Astrocyte (in vitro differentiated cells and primary cell): ENCODE results near the gene BATF3. TPM values are rescaled to one million over a fixed set of nuclear protein-coding genes. Genes with fewer than 3 reads are reported as not detected.

ENCODE experiments used
- DNase-seq: peaks from one replicate; pipeline ENCODE4 v3.0.0-alpha.2; 2010; ENCODE audit warnings: low read depth
- FAIRE-seq: peaks from 2 replicates; lab custom pipeline; 2011; peaks lifted over from hg19 to GRCh38; lab: Jason Lieb, UNC
- H2AFZ ChIP-seq: 2 replicates; pipeline ENCODE4 v1.6.0; 2012; ENCODE audit warnings: low read depth, low read length, inconsistent platforms
- H3K27ac ChIP-seq: 2 replicates; pipeline ENCODE4 v1.5.1; 2011; ENCODE audit warnings: low read depth, low read length, inconsistent platforms
- H3K27me3 ChIP-seq: 2 replicates; pipeline ENCODE4 v1.6.0; 2011; ENCODE audit warnings: low read length, inconsistent platforms; ENCODE audit not compliant: insufficient read depth
- H3K36me3 ChIP-seq: 2 replicates; pipeline ENCODE4 v1.5.1; 2011; ENCODE audit warnings: low read length, inconsistent platforms; ENCODE audit not compliant: insufficient read depth
- H3K4me1 ChIP-seq: 2 replicates; pipeline ENCODE4 v1.5.1; 2011; ENCODE audit warnings: low read length, inconsistent platforms; ENCODE audit not compliant: insufficient read depth
- H3K4me2 ChIP-seq: 2 replicates; pipeline ENCODE4 v1.6.0; 2012; ENCODE audit warnings: low read length, inconsistent platforms
- H3K4me3 ChIP-seq: 2 replicates; pipeline ENCODE4 v1.5.1; 2011; ENCODE audit warnings: low read depth, mild to moderate bottlenecking, low read length, inconsistent platforms; ENCODE audit not compliant: insufficient read depth
- H3K79me2 ChIP-seq: 2 replicates; pipeline ENCODE4 v1.6.0; 2012; ENCODE audit warnings: mild to moderate bottlenecking, low read length, inconsistent platforms; ENCODE audit not compliant: insufficient read depth
- H3K9ac ChIP-seq: 2 replicates; pipeline ENCODE4 v1.6.0; 2012; ENCODE audit warnings: mild to moderate bottlenecking, low read length, inconsistent platforms
- H3K9me3 ChIP-seq: 2 replicates; pipeline ENCODE4 v1.5.1; 2012; ENCODE audit warnings: low read depth, mild to moderate bottlenecking, low read length, inconsistent platforms; ENCODE audit not compliant: insufficient read depth
- H4K20me1 ChIP-seq: 2 replicates; pipeline ENCODE4 v1.6.0; 2012; ENCODE audit warnings: low read length, inconsistent platforms; ENCODE audit not compliant: insufficient read depth
- H3K27ac Mint-ChIP-seq: one replicate; pipeline ENCODE4 v1.8.0; 2021; ENCODE audit warnings: mild to moderate bottlenecking, mixed read lengths; ENCODE audit not compliant: unreplicated experiment
- H3K27me3 Mint-ChIP-seq: one replicate; pipeline ENCODE4 v1.8.0; 2021; ENCODE audit warnings: low read depth, mixed read lengths; ENCODE audit not compliant: unreplicated experiment
- H3K36me3 Mint-ChIP-seq: one replicate; pipeline ENCODE4 v1.8.0; 2021; ENCODE audit warnings: low read depth, mixed read lengths; ENCODE audit not compliant: unreplicated experiment
- H3K4me1 Mint-ChIP-seq: one replicate; pipeline ENCODE4 v1.8.0; 2021; ENCODE audit warnings: low read depth, mixed read lengths; ENCODE audit not compliant: unreplicated experiment
- H3K4me3 Mint-ChIP-seq: one replicate; pipeline ENCODE4 v1.8.0; 2021; ENCODE audit warnings: mild to moderate bottlenecking, moderate library complexity, mixed read lengths; ENCODE audit not compliant: unreplicated experiment
- H3K9me3 Mint-ChIP-seq: one replicate; pipeline ENCODE4 v1.8.0; 2021; ENCODE audit warnings: mild to moderate bottlenecking, mixed read lengths; ENCODE audit not compliant: unreplicated experiment
- EZH2 ChIP-seq: IDR thresholded peaks from 2 replicates; pipeline ENCODE4 v1.6.1; 2012; ENCODE audit warnings: mild to moderate bottlenecking, low read length, inconsistent platforms; ENCODE audit not compliant: insufficient read depth
- total RNA-seq: library from RNA; stranded (reverse); gene quantifications from 2 replicates; pipeline ENCODE4 v1.2.1, GENCODE V29; 2021
- TF ChIP-seq, protein P1 (sequence below): IDR thresholded peaks from 2 replicates; pipeline ENCODE4 v1.5.1; 2011; ENCODE audit warnings: low read depth, mild to moderate bottlenecking, inconsistent platforms, low read length, moderate library complexity; ENCODE audit not compliant: insufficient read depth

Gene BATF3
- total RNA-seq, 1 donor from 2014 or later = 1.9 TPM

- Histone ChIP-seq H3K79me2 (no peaks in the 10 kb centered on the region), H2AFZ (no peak overlapping the region), H3K27ac (no peak overlapping the region), H3K4me1 (no peaks in the 10 kb centered on the region), H3K36me3 (no peaks in the 10 kb centered on the region), H3K4me3 (no peak overlapping the region), H3K9ac (no peak overlapping the region), H4K20me1 (no peaks in the 10 kb centered on the region), H3K9me3 (no peaks in the 10 kb centered on the region), H3K27me3 (peaks cover 3% of the 10 kb centered on the region), H3K4me2 (no peak overlapping the region)
- FAIRE-seq = no peak
- no peak for DNase-seq
- Mint-ChIP-seq H3K27ac (no peak overlapping the region), H3K9me3 (no peaks in the 10 kb centered on the region), H3K27me3 (peaks cover 23% of the 10 kb centered on the region), H3K4me1 (no peaks in the 10 kb centered on the region), H3K36me3 (peaks cover 6% of the 10 kb centered on the region), H3K4me3 (no peak overlapping the region)
- TF ChIP-seq, protein P1, sequence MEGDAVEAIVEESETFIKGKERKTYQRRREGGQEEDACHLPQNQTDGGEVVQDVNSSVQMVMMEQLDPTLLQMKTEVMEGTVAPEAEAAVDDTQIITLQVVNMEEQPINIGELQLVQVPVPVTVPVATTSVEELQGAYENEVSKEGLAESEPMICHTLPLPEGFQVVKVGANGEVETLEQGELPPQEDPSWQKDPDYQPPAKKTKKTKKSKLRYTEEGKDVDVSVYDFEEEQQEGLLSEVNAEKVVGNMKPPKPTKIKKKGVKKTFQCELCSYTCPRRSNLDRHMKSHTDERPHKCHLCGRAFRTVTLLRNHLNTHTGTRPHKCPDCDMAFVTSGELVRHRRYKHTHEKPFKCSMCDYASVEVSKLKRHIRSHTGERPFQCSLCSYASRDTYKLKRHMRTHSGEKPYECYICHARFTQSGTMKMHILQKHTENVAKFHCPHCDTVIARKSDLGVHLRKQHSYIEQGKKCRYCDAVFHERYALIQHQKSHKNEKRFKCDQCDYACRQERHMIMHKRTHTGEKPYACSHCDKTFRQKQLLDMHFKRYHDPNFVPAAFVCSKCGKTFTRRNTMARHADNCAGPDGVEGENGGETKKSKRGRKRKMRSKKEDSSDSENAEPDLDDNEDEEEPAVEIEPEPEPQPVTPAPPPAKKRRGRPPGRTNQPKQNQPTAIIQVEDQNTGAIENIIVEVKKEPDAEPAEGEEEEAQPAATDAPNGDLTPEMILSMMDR = no peak
- no peak for TF ChIP-seq EZH2
These were observed 10.4 kb downstream of the BATF3 start for GRCh38 chr1:212689196-212689725.

- Mint-ChIP-seq H3K9me3 (no peaks in the 10 kb centered on the region), H3K27ac (no peak overlapping the region), H3K27me3 (peaks cover 29% of the 10 kb centered on the region), H3K4me1 (no peaks in the 10 kb centered on the region), H3K4me3 (no peak overlapping the region), H3K36me3 (peaks cover 6% of the 10 kb centered on the region)
- Histone ChIP-seq H3K4me3 (no peak overlapping the region), H3K79me2 (no peaks in the 10 kb centered on the region), H3K4me1 (no peaks in the 10 kb centered on the region), H2AFZ (no peak overlapping the region), H3K4me2 (no peak overlapping the region), H3K27me3 (peaks cover 3% of the 10 kb centered on the region), H3K36me3 (no peaks in the 10 kb centered on the region), H3K9ac (no peak overlapping the region), H3K27ac (no peak overlapping the region), H3K9me3 (no peaks in the 10 kb centered on the region), H4K20me1 (no peaks in the 10 kb centered on the region)
- no peak for DNase-seq
- no peak for FAIRE-seq
- TF ChIP-seq, protein P1 = no peak
- TF ChIP-seq EZH2 = no peak
These were observed 11.1 kb downstream of the BATF3 start for GRCh38 chr1:212688341-212689047.

- no peaks in the 10 kb centered on the region for H3K9me3 ChIP-seq
- Mint-ChIP-seq H3K27me3 (peaks cover 27% of the 10 kb centered on the region), H3K27ac (peak overlapping the region; percentile 38), H3K36me3 (peaks cover 6% of the 10 kb centered on the region), H3K4me1 (no peaks in the 10 kb centered on the region), H3K4me3 (no peak overlapping the region), H3K9me3 (no peaks in the 10 kb centered on the region)
- H3K4me1 ChIP-seq = no peaks in the 10 kb centered on the region
- H3K4me3 ChIP-seq = no peak overlapping the region
- no peak overlapping the region for H2AFZ ChIP-seq
- FAIRE-seq (no peak), DNase-seq (no peak)
- no peaks in the 10 kb centered on the region for H4K20me1 ChIP-seq
- H3K27me3 ChIP-seq = peaks cover 3% of the 10 kb centered on the region
- no peak overlapping the region for H3K4me2 ChIP-seq
- H3K79me2 ChIP-seq = no peaks in the 10 kb centered on the region
- H3K36me3 ChIP-seq = no peaks in the 10 kb centered on the region
- no peak overlapping the region for H3K27ac ChIP-seq
- H3K9ac ChIP-seq = no peak overlapping the region
- TF ChIP-seq, protein P1 = no peak
- no peak for TF ChIP-seq EZH2
These were observed 11.8 kb downstream of the BATF3 start for GRCh38 chr1:212687811-212688210.
